GM12872 (cell line): ENCODE measurements around the gene MOG.

Experiments used
- TF ChIP-seq, protein P1 (sequence below): IDR thresholded peaks from 3 replicates; pipeline ENCODE4 v1.5.1; 2011; ENCODE audit warnings: low read depth, mild to moderate bottlenecking, low read length, moderate library complexity; ENCODE audit not compliant: insufficient read depth

Gene MOG

DNA sequence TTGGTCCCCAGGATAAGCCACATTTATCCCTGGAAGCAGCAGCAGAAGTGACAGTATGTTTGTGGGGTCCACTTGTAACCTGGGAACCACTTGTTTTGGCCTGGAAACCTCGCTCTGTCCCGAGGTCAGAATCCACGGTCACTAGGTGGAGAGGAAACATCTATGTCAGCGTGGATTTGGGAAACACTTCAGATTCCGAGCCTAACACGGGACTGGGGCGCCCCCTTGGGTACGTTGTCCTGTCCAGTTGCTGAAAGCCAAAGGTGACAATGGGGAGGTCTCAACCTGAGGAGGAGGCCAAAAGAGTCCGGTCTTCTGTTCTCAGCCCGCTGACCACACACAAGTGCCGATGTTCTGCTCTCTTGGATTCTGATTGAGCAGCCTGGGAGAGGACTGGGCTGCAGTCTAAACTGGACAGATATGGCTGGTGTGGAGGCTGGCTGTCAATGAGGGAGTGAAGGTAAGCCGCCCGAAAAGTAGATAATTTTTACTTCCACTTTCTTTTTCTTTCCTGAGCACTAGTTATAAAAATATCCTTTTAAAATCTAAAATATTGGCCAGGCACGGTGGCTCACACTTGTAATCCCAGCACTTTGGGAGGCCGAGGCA lies 28.9 kb downstream of the MOG start:
- TF ChIP-seq, protein P1, sequence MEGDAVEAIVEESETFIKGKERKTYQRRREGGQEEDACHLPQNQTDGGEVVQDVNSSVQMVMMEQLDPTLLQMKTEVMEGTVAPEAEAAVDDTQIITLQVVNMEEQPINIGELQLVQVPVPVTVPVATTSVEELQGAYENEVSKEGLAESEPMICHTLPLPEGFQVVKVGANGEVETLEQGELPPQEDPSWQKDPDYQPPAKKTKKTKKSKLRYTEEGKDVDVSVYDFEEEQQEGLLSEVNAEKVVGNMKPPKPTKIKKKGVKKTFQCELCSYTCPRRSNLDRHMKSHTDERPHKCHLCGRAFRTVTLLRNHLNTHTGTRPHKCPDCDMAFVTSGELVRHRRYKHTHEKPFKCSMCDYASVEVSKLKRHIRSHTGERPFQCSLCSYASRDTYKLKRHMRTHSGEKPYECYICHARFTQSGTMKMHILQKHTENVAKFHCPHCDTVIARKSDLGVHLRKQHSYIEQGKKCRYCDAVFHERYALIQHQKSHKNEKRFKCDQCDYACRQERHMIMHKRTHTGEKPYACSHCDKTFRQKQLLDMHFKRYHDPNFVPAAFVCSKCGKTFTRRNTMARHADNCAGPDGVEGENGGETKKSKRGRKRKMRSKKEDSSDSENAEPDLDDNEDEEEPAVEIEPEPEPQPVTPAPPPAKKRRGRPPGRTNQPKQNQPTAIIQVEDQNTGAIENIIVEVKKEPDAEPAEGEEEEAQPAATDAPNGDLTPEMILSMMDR, result no peak

DNA sequence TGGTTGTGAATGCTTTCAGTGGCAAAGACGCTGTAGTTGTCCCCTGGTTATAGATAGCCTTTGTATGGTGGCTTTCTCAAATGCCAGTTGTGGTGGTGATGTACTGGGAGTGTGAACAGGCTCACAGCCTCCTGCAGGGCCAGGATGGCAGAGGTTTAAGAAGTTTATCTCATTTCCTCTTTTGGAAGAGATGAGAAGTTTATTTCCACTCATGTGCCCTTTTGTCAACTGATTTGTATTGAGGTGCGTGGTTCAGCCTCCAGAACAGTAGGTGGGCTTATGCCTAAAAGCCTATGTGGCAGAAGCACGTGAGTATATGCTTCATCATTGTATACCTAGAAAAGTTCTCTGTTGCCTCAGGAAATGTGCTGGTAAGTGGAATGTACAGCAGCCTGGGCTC lies 37.7 kb downstream of the MOG start:
- TF ChIP-seq, protein P1, result no peak

DNA sequence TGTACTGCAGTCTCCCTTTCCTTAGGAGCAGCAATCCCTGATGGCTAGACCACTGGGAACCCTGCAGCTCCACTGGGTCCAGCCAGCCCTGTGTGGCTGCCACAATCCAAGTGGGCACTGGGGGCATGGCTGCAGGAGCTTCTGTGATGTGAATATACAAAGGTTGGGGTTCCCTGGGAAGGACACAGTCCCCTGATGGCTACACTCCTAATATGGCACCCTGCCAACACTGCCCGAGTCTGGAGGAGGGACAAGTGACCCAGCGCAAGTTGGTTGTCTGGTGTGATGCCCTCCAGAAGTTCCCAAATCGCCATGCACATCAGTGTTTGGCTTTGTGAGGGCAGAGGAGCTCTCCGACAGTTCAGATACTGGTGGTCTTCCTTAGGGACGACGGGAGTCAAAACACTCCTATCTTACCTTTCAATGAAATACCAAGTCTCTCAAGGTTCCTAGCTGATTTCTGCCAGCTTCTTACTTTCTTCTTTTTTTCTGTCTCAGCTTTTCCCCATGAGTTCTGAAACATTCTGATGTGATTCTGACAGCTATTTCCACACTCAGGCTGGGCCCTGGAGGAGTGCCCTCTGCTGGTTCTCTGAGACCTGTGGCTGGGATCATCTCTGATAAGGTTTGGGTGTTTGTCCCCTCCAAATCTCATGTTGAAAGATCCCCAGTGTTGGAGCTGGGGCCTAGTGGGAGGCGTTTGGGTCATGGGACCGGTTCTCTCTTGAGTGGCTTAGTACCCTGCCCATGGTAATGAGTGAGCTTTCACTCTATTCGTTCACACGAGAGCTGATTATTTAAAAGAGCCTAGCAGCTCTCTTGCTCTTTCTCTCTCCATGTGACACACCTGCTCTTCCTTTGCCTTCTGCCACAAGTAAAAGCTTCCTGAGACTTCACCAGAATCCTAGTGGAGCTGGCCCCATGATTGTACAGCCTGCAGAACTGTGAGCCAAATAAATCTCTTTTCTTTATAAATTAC lies 39.5 kb downstream of the MOG start:
- TF ChIP-seq, protein P1, result peak; percentile 63

DNA sequence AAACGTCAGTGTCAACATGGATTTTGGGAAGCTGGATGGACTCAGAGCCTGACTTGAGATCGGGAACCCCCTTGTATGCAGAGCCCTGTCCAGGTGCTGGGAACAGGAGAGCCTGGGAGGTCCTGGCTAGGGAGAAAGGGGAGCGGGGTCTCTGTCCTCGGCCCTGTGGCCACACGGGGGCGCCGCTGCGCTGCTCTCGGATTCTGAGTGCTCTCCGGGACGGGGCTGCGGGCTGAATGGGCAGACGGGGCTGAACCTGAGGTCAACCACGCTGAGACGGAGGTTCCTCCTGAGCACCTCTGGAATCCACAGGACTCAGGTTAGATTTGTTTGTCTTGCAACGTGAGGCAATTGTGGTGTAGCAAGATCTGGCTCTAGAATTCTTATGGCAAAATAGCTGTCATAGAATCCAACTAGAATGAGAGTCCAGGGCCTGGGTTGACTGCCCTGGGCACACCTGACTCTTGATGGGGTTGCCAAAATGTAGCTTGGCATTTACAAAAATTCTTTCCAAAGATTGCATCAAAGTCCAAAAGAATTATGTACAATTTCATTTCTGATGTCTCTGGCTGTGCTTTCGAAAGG lies 45.7 kb downstream of the MOG start:
- TF ChIP-seq, protein P1, result peak; percentile 85

DNA sequence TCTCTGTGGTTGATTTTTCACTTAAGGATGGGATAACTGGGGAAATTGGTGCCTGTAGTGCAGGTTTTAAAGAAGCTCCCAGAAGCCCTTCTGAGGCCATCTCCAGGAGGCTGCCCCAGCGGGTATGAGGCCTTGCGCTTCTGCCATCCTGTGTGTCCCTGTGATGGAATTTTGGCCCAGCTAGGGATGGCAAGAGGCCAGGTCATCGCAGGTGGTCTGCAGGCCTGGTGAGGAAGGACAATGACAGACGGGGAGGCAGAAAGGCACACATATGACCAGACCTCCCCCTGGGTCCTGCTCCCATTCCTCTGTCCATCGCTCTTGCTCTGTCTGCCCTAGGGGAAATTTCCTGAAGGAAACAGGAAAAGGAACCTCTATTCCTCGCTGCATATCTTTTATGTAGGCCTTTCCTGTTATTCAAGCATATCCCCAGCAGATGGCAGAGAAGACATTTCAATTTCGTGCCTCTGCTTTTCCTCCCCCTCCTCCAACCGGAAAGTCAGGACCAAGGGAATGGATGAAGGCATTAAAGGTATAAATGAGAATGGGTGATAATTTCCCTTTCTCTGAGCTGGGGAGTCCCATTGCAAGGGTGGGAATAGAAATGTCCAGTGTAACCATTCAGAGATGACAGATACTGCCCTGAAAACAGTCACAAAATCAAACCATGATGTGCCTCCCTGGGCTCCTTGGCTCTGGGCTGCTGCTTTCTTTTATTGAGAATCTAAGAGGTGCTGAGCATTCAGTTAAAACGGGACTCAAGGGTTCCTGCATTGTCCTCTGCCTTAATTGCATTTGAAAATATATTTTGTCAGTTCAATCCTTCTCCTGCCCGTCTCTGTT lies 48.7 kb downstream of the MOG start:
- TF ChIP-seq, protein P1, result peak; percentile 63

DNA sequence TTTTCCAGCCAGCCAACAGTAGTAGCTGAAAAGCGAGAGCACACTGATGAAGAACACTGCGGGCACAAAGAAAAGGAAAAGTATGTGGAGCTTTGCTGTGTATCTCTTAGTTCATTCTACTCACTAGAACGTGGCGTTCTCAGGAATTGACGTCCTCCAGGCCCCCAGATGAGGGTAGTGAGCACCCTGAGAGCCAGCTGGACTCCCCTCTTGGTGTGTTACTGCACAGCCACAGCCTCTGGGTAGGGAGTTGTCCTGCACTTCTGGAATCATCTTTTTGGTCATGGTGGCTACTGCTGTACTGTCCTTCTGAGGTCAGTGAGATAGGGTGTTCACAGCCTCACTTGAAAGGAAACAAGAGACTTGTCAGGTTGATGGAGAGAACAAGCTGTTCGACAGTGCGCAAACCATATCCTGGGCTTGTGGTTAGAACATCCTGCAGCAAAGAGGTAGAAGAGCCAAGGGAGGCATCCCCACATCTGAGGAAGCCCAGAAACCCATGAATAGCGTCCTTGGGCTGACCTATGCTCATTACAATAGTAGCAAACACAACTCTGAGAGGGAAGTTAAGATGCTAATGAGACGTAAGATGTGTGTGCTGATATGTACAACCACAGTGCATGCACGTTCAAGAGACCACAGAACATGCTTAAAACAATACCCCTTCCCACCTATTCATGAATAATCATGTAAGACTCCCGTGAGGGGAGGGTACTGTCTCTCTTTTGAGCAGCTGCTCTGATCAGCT lies 51.7 kb downstream of the MOG start:
- TF ChIP-seq, protein P1, result no peak
